GM18520 (cell line): ENCODE measurements around the gene GAD2.

Source experiments
- ATAC-seq: cut with Tn5 transposase; IDR thresholded peaks from one replicate; pipeline ENCODE4 v1.9.1; 2021; ENCODE audit not compliant: unreplicated experiment

GAD2 gene

DNA sequence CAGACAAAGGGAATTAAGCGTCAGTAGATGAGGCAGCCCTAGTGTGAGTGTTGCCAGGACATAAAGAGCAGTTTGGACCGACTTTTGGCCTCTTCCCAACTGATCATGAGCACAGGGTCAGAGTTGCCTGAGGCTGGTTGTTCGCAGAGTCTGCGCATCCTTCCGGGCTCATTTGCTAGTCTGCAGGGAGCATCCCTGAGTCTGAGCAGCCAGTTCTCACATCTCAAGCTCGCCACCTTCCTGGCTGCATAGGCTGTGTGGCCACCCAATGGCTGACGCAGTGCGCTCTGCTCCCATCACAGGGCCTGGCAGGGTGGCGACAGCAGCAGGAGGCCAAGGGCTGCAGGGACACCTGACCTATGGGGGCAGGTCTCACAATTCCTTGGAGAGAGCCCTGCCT is 5.0 kb downstream of the GAD2 start:
- no peak for ATAC-seq

GRCh38 chr10:26222563-26222962 is 6.0 kb downstream of the GAD2 start:
- ATAC-seq, result no peak

GRCh38 chr10:26225322-26225721 is 8.7 kb downstream of the GAD2 start:
- no peak for ATAC-seq

- ATAC-seq, result no peak
These were observed 11.2 kb downstream of the GAD2 start for GRCh38 chr10:26227786-26228185.

DNA sequence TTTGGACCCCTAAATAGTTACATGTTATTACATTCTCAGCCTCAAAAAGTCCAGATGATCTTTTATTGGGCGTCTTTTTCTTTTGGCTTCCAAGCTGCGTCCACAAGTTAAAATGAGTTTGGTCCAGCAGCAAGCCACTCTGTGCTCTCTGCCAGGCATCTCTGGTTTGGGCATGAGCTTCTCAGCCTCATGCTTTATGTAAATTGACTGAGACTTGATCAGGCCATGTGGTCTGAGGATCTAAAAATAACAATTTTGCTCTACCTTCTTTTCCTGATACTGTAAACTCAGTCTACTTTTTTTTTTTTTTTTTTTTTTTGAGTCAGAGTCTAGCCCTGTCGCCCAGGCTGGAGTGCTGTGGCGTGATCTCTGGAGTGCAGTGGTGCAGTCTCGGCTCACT is 15.6 kb downstream of the GAD2 start:
- no peak for ATAC-seq

- no peak for ATAC-seq
These were observed 19.2 kb downstream of the GAD2 start for GRCh38 chr10:26235761-26236160.

- ATAC-seq, result no peak
These were observed 21.8 kb downstream of the GAD2 start for GRCh38 chr10:26238378-26238777.

GRCh38 chr10:26242706-26243350 is 26.3 kb downstream of the GAD2 start:
- ATAC-seq, result no peak

DNA sequence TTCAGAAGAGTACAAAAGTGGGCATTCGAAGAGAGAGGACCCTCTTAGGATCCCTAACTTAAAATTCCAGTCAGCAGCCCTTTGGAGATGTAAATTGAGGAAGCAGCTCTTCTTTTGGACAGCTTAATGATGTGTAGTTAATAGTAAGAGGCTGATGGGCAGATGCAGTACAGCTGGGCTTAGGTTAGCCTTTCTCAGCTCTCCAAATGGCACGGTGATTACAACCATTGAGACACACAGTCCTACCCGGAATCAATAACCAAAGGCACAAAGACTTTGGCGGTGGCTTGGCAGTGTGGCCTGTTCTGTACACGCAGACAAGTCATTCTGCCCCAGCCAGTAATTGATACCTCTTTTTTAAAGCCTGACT is 26.8 kb downstream of the GAD2 start:
- no peak for ATAC-seq

- ATAC-seq, result no peak
These were observed 33.1 kb downstream of the GAD2 start for GRCh38 chr10:26249681-26250080.

DNA sequence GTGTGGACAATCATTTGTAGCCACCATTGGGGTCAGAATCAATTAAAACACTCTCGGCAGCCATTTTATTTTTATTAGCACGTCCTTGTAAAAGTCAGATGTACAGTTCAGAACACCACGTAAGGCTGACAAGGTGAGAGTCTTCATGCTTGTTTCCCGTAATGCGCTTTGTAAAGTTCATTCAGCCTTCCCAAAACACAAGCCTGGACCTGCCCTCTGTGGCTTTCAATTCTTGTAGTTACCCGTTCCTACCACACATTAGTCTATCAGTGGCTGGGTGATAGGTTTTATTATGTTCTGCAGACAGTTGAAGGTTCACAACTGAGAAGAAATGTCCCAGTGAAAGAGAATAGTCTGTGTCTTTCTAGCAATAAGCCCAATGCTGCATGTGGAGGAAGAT is 35.4 kb downstream of the GAD2 start:
- ATAC-seq, result no peak

DNA sequence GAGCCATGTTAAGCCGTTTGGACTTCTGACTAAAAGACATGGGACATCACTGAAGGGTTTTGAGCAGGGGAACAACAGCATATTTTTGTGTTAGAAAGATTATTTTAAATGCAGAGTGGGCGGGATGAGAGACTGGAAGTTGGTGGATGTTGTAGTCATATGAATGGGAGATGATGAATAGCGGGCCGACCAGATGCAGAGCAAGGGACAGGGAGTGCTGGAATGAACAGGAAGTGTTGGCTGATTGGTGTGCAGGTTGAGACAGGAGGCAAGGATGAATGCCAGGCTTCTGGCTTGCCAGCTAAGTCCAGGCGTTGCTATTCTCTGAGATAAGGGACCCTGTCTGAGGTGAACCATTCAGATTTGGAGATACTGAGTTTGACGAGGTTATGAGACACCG is 38.0 kb downstream of the GAD2 start:
- no peak for ATAC-seq

DNA sequence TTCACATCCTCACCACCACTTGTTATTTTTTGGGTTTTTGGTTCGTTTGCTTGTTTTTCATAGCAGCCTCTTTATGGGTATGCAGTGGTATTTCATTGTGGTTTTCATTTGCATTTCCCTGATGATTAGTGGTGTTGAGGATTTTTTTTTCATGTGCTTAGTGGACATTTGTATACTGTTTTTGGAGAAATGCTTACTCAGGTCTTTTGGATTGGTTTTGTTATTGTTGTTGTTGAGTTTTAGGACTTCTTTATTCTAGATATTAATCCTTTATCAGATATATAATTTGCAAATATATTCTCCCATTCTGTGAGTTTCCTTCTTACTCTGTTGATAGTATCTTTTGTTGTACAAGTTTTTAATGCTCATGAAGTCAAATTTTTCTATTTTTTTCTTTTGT is 42.8 kb downstream of the GAD2 start:
- no peak for ATAC-seq

GRCh38 chr10:26269754-26270153 is 53.2 kb downstream of the GAD2 start:
- no peak for ATAC-seq

DNA sequence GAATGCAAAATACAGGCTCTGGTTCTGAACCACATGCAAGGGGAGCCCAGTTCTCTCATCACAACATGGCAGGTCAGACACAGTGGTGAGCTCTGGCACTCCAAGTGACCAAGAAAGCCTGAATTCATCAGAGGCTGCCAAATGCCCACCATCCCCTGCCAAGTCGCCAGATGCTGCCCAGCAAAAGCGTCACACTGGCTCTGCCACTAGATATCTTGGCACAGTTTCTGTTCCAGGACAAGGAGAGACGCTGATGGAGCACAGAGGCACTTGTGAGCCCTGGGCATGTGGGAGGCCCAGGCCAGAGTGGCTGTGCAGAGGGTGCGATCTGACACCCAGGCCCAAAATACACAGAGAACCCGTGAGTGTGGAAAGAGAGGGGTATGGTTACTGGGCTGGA is 57.8 kb downstream of the GAD2 start:
- ATAC-seq, result no peak

DNA sequence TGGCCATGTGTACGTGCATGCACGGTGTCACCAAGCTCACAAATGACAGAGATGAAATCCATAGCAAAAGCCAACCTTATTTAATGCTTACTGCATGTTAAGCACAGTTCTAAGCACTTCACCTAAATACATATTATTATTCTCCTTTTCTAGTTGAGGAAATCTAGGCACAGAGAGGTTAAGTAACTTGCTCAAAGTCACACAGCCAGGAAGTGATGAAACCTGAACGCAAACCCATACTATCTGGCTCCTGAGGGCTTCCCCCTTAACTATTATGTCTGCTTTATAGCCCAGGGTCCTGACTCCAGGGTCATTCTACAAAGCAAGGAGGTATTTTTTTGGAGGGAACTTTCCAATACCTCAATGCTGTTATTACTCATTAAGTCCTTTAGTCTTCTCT is 61.7 kb downstream of the GAD2 start:
- no peak for ATAC-seq

DNA sequence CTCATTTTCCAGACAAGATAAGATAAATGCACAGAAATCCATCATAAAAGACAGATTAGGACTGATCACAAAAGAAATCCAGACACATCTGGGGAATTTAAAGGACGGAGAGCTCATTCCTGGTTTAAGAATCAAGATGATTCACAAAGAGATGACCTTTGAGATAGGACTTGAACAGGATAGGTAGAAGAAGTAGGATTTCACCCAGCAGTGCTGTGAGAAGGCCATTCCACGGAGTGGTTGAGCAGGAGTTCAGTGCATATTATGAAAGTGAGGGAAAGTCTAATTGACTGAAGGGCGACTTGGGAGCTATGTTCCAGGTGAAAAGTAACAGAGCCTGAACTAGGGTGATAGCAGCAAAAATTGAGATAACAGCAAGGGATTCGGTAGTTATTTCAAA is 73.7 kb downstream of the GAD2 start:
- ATAC-seq, result no peak

DNA sequence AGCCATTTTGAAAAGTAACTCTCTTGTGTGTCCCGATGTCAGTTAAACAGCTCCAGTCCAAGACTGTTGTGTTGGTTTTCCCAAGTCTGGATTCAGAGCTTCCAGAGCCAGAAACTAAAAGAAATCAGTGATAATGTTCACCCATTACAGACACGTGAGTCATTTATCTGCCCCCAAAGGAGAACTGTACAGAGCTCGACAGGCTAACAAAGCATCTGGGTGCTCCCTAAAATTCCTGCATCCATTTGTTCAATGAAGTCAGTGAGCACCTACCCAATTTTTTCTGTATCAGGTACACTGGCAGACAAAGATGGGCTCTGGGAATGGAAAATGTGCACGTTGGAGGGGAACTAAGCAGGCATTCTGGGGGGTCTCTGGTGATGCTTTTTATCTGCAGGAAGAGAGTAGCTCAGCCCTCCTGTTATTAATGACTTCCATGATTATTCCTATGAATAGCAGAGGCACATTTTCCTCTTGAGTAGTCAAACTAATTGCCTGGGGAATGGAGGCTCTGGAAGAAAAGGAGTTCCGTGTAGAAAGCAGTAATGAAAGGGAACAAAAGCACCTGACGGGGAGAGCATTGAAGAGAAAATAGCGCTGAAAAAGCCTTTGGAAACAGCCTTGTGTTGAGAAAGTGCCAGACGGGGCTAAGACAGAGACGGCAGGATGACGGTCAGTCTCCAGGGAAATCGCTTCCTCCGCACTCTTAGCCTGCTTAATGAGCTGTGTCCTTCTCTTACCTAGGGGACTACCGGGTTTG is 75.3 kb downstream of the GAD2 start:
- ATAC-seq, result no peak

DNA sequence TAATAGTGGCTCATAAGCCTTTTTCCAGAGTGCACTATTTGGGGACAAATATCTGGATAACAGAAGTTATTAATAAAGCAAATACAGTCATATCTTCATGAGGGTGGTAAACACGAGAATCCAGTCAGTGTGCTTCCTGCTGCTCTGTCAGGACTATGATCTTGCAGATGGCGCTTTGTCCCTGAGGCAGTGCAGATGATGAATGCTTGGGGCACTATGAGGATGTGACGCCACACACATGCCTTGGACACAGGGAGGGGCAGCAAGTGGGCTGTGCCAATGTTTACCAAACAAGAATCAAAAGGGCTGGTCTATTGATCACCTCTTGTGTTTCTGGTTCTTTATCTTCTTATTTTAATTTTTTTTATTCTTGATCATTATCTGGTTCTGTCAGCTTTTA is 79.8 kb downstream of the GAD2 start:
- no peak for ATAC-seq

GRCh38 chr10:26300001-26300400 is 83.4 kb downstream of the GAD2 start:
- no peak for ATAC-seq

GRCh38 chr10:26303366-26303765 is 86.8 kb downstream of the GAD2 start:
- no peak for ATAC-seq

GRCh38 chr10:26310361-26310760 is 93.8 kb downstream of the GAD2 start:
- ATAC-seq, result peak; percentile 91

- ATAC-seq, result no peak
These were observed 94.9 kb downstream of the GAD2 start for GRCh38 chr10:26311383-26311940.
